HCT116 (cell line): Measurements from ENCODE around the gene HORMAD2. TPM values are rescaled to one million over a fixed set of nuclear protein-coding genes. Genes with fewer than 3 reads are reported as not detected.

Experiments
- ATAC-seq: fragments of 200-7000 bp; cut with Tn5 transposase; 2 replicates; pipeline ENCODE4 v1.9.1; 2020; ENCODE audit warnings: mild to moderate bottlenecking, moderate library complexity
- BruUV-seq: library from RNA; stranded (reverse); fragments of 400-500 nt; replicated peaks from 2 replicates; lab custom pipeline; 2021; lab: Mats Ljungman, UMichigan
- CTCF ChIA-PET: fragments of 300-600 bp; sonication (Branson Sonifier 250); formaldehyde crosslinking; loops from one replicate; lab custom pipeline; 2021; ENCODE audit warnings: antibody characterized with exemption; lab: Charles Lee
- POLR2A ChIA-PET: fragments of 300-600, 350-600 bp; sonication (Branson Sonifier 250); formaldehyde crosslinking; loops from one replicate; lab custom pipeline; 2021; ENCODE audit warnings: antibody characterized with exemption; lab: Charles Lee
- RAD21 ChIA-PET, 2 experiments: fragments of 300-600 bp; sonication (Branson Sonifier 250); formaldehyde crosslinking; loops; one replicate each; lab custom pipeline; 2023; ENCODE audit warnings: low total read pairs in 2 of 2; ENCODE audit not compliant: uncharacterized antibody in 2 of 2, unreplicated experiment in 2 of 2, low non-redundant PET in 1 of 2; lab: Charles Lee
- DNase-seq: peaks from one replicate; pipeline ENCODE4 v3.0.0-alpha.2; 2010; ENCODE audit warnings: low read depth, low spot score
- H2AFZ ChIP-seq: fragments of 200-600 bp; shearing (Covaris generic), sonication (generic); 2 replicates; pipeline ENCODE4 v1.6.1; 2017; ENCODE audit warnings: low read depth, mixed run types, mixed read lengths, antibody characterized with exemption, low read length; ENCODE audit not compliant: poor library complexity, severe bottlenecking
- H3K27ac ChIP-seq: 2 replicates; pipeline ENCODE4 v1.5.1; 2012; ENCODE audit warnings: low read depth, low read length
- H3K27me3 ChIP-seq: fragments of 200-600 bp; sonication (generic); 2 replicates; pipeline ENCODE4 v1.6.1; 2016; ENCODE audit warnings: mixed run types, low read length, mixed read lengths; ENCODE audit not compliant: insufficient read depth
- H3K36me3 ChIP-seq, 2 experiments: fragments of 200-500 bp in 1 of 2; fragments of 200-600 bp in 1 of 2; sonication (Bioruptor generic) in 1 of 2; sonication (generic) in 1 of 2; 2 replicates each; pipeline versions ENCODE4 v1.5.1 to v1.6.1; 2014 to 2016; ENCODE audit warnings: low read length in 2 of 2, inconsistent platforms in 1 of 2, mixed read lengths in 1 of 2, mixed run types in 1 of 2; ENCODE audit not compliant: insufficient read depth in 2 of 2, control insufficient read depth in 1 of 2
- H3K4me1 ChIP-seq, 2 experiments: fragments of 200-600 bp in 1 of 2; sonication (generic) in 1 of 2; 2 replicates each; pipeline versions ENCODE4 v1.5.1 to v1.6.1; 2012 to 2017; ENCODE audit warnings: low read length in 2 of 2, inconsistent platforms in 1 of 2, mild to moderate bottlenecking in 1 of 2, mixed read lengths in 1 of 2, mixed run types in 1 of 2, moderate library complexity in 1 of 2; ENCODE audit not compliant: insufficient read depth in 2 of 2, control insufficient read depth in 1 of 2
- H3K4me2 ChIP-seq: fragments of 200-600 bp; sonication (generic); 2 replicates; pipeline ENCODE4 v1.6.1; 2017; ENCODE audit warnings: mixed run types, low read length, mixed read lengths
- H3K4me3 ChIP-seq, 2 experiments: fragments of 200-600 bp in 1 of 2; sonication (generic) in 1 of 2; replicated peaks in 1 of 2; 2 replicates each; pipeline ENCODE4 v1.5.1; 2011 to 2016; ENCODE audit warnings: low read length in 2 of 2, control low read depth in 1 of 2, low read depth in 1 of 2, mild to moderate bottlenecking in 1 of 2, mixed read lengths in 1 of 2, mixed run types in 1 of 2
- H3K79me2 ChIP-seq: fragments of 200-600 bp; sonication (generic); 2 replicates; pipeline ENCODE4 v1.6.1; 2017; ENCODE audit warnings: mild to moderate bottlenecking, mixed run types, low read length, moderate library complexity, mixed read lengths; ENCODE audit not compliant: insufficient read depth
- H3K9ac ChIP-seq: fragments of 200-600 bp; sonication (generic); 2 replicates; pipeline ENCODE4 v1.6.1; 2016; ENCODE audit warnings: low read length, mixed read lengths
- H3K9me2 ChIP-seq: fragments of 200-600 bp; sonication (generic), shearing (Covaris generic); 2 replicates; pipeline ENCODE4 v1.6.1; 2017; ENCODE audit warnings: mixed run types, mild to moderate bottlenecking, moderate library complexity; ENCODE audit not compliant: insufficient read depth
- H3K9me3 ChIP-seq, 2 experiments: fragments of 200-500 bp in 1 of 2; fragments of 200-600 bp in 1 of 2; sonication (Bioruptor generic) in 1 of 2; sonication (generic) in 1 of 2; 2 replicates each; pipeline ENCODE4 v1.6.1; 2014 to 2017; ENCODE audit warnings: low read length in 2 of 2, mixed read lengths in 2 of 2, inconsistent platforms in 1 of 2, low read depth in 1 of 2, mild to moderate bottlenecking in 1 of 2, mixed run types in 1 of 2, moderate library complexity in 1 of 2; ENCODE audit not compliant: control insufficient read depth in 1 of 2, insufficient read depth in 1 of 2
- H4K20me1 ChIP-seq: fragments of 200-600 bp; sonication (generic), shearing (Covaris generic); 2 replicates; pipeline ENCODE4 v1.6.1; 2017; ENCODE audit warnings: mixed run types, mild to moderate bottlenecking, moderate library complexity; ENCODE audit not compliant: insufficient read depth
- ATF3 ChIP-seq: IDR thresholded peaks from 2 replicates; pipeline ENCODE4 v1.6.1; 2012
- EZH2phosphoT487 ChIP-seq: fragments of 200-600 bp; IDR thresholded peaks from 2 replicates; pipeline ENCODE4 v1.6.1; 2018; ENCODE audit warnings: antibody characterized with exemption, borderline replicate concordance
- MAX ChIP-seq: IDR thresholded peaks from 2 replicates; pipeline ENCODE4 v1.6.1; 2012
- POLR2A ChIP-seq: IDR thresholded peaks from 2 replicates; pipeline ENCODE4 v1.7.0; 2011; ENCODE audit warnings: borderline replicate concordance; ENCODE audit not compliant: insufficient read depth, insufficient read length; ENCODE audit errors: extremely low read depth
- POLR2AphosphoS5 ChIP-seq: IDR thresholded peaks from 2 replicates; pipeline ENCODE4 v1.6.1; 2011; ENCODE audit warnings: mild to moderate bottlenecking, low read depth, low read length, moderate library complexity
- SP1 ChIP-seq: IDR thresholded peaks from 2 replicates; pipeline ENCODE4 v1.6.1; 2012; ENCODE audit warnings: low read depth
- SRF ChIP-seq: IDR thresholded peaks from 2 replicates; pipeline ENCODE4 v1.6.1; 2012; ENCODE audit warnings: low read depth
- YY1 ChIP-seq: IDR thresholded peaks from 2 replicates; pipeline ENCODE4 v1.6.1; 2011; ENCODE audit warnings: low read length, low read depth, moderate library complexity, mild to moderate bottlenecking; ENCODE audit not compliant: insufficient replicate concordance; ENCODE audit errors: extremely low read depth
- intact Hi-C: fragments of 100-400 bp; cut with micrococcal nuclease; formaldehyde crosslinking; loops from 2 replicates; pipeline ENCODE4 v1.10.0; 2022
- total RNA-seq: library from RNA; stranded (reverse); gene quantifications from one replicate; pipeline ENCODE4 v1.2.1, GENCODE V29; 2021; ENCODE audit not compliant: unreplicated experiment

The HORMAD2 gene
- total RNA-seq, 1 experiment from 2014 or later: not detected

- H3K9me3 ChIP-seq: no peaks in the 10 kb centered on the region
- no peak overlapping the region for H3K9ac ChIP-seq
- POLR2A ChIA-PET: interaction anchor here (0.8 to 2.6 kb wide), 5 partner anchors 9 to 71 kb away, joined by 3 to 8 read pairs (median 4); no protein-coding TSS in a partner anchor
- H3K4me3 ChIP-seq: no peak overlapping the region
- CTCF ChIA-PET: no interaction called here
- H3K79me2 ChIP-seq: no peaks in the 10 kb centered on the region
- H3K36me3 ChIP-seq: no peaks in the 10 kb centered on the region
- intact Hi-C loops: no loop called here
- no peak overlapping the region for H3K27ac ChIP-seq
- RAD21 ChIA-PET: interaction anchor here in 1 of 2 experiments (0.6 kb wide), 1 partner anchor 73 kb away, joined by 3 read pairs; no protein-coding TSS in a partner anchor
- H3K9me2 ChIP-seq: no peaks in the 10 kb centered on the region
- ATAC-seq (no peak), DNase-seq (no peak)
- H3K4me2 ChIP-seq: no peak overlapping the region
- no peaks in the 10 kb centered on the region for H3K27me3 ChIP-seq
- no TSS peak for BruUV-seq
- H3K4me1 ChIP-seq: peaks cover 0 to 30% of the 10 kb centered on the region in 2 experiments; a peak in 2 of 4 replicates
- H2AFZ ChIP-seq: no peak overlapping the region
- H4K20me1 ChIP-seq: no peaks in the 10 kb centered on the region
- TF ChIP-seq SRF: no peak
- no peak for TF ChIP-seq MAX
- TF ChIP-seq POLR2AphosphoS5: no peak
- TF ChIP-seq POLR2A: no peak
- TF ChIP-seq EZH2phosphoT487: no peak
- no peak for TF ChIP-seq ATF3
- no peak for TF ChIP-seq YY1
- TF ChIP-seq SP1: no peak
- TF ChIP-seq, all 23 proteins: peak for 0
These were observed 101.4 kb downstream of the HORMAD2 start for GRCh38 chr22:30181459-30182349.
